Measurements from ENCODE around the gene FBXL19. TPM values are rescaled to one million over a fixed set of nuclear protein-coding genes. Genes with fewer than 3 reads are reported as not detected.

The FBXL19 gene
- total RNA-seq, 1 donor from 2014 or later, result 24.3 TPM

GRCh38 chr16:30982548-30983288 is 59.3 kb downstream of the FBXL19 start:
- H3K27me3 Mint-ChIP-seq (ENCODE audit: unreplicated experiment), result no peaks in the 10 kb centered on the region
- TF ChIP-seq CTCF (IDR thresholded peaks at IDR 0.05), result no peak
- peaks cover 18% of the 10 kb centered on the region for H3K36me3 Mint-ChIP-seq (ENCODE audit: unreplicated experiment)
- no peak overlapping the region for H3K4me3 Mint-ChIP-seq (ENCODE audit: unreplicated experiment)
- DNase-seq (ENCODE audit: extremely low spot score, unreplicated experiment), result no peak
- peak overlapping the region; percentile 27 for H3K27ac Mint-ChIP-seq (ENCODE audit: unreplicated experiment)
- no peaks in the 10 kb centered on the region for H3K9me3 Mint-ChIP-seq (ENCODE audit: unreplicated experiment)
- H3K4me1 Mint-ChIP-seq (ENCODE audit: unreplicated experiment), result peaks cover 13% of the 10 kb centered on the region

GRCh38 chr16:30983289-30983889 is 60.0 kb downstream of the FBXL19 start:
- Mint-ChIP-seq H3K4me3 (ENCODE audit: unreplicated experiment) (no peak overlapping the region), H3K36me3 (ENCODE audit: unreplicated experiment) (peaks cover 18% of the 10 kb centered on the region), H3K27ac (ENCODE audit: unreplicated experiment) (no peak overlapping the region), H3K27me3 (ENCODE audit: unreplicated experiment) (no peaks in the 10 kb centered on the region), H3K9me3 (ENCODE audit: unreplicated experiment) (no peaks in the 10 kb centered on the region), H3K4me1 (ENCODE audit: unreplicated experiment) (peaks cover 13% of the 10 kb centered on the region)
- DNase-seq (ENCODE audit: extremely low spot score, unreplicated experiment), result no peak
- no peak for TF ChIP-seq CTCF (IDR thresholded peaks at IDR 0.05)

- H3K4me3 Mint-ChIP-seq (ENCODE audit: unreplicated experiment), result no peak overlapping the region
- H3K4me1 Mint-ChIP-seq (ENCODE audit: unreplicated experiment), result peaks cover 13% of the 10 kb centered on the region
- H3K27me3 Mint-ChIP-seq (ENCODE audit: unreplicated experiment), result no peaks in the 10 kb centered on the region
- TF ChIP-seq CTCF (IDR thresholded peaks at IDR 0.05), result no peak
- peaks cover 12% of the 10 kb centered on the region for H3K36me3 Mint-ChIP-seq (ENCODE audit: unreplicated experiment)
- H3K27ac Mint-ChIP-seq (ENCODE audit: unreplicated experiment), result no peak overlapping the region
- no peak for DNase-seq (ENCODE audit: extremely low spot score, unreplicated experiment)
- no peaks in the 10 kb centered on the region for H3K9me3 Mint-ChIP-seq (ENCODE audit: unreplicated experiment)
Observed at GRCh38 chr16:30983898-30984610, 60.7 kb downstream of the FBXL19 start.

- Mint-ChIP-seq H3K4me3 (ENCODE audit: unreplicated experiment) (peak within 1 kb of the TSS; percentile 63), H3K4me1 (ENCODE audit: unreplicated experiment) (peaks cover 13% of the 10 kb centered on the region), H3K9me3 (ENCODE audit: unreplicated experiment) (no peaks in the 10 kb centered on the region), H3K36me3 (ENCODE audit: unreplicated experiment) (peaks cover 12% of the 10 kb centered on the region), H3K27ac (ENCODE audit: unreplicated experiment) (peak within 1 kb of the TSS; percentile 50), H3K27me3 (ENCODE audit: unreplicated experiment) (no peaks in the 10 kb centered on the region)
- peak; percentile 97 for DNase-seq (ENCODE audit: extremely low spot score, unreplicated experiment)
- TF ChIP-seq CTCF (IDR thresholded peaks at IDR 0.05), result peak; percentile 96
Observed at GRCh38 chr16:30984669-30985400, 61.5 kb downstream of the FBXL19 start, which contains the start of gene HSD3B7. TSS of gene HSD3B7 (plus strand) at chr16:30985207. CDS start at chr16:30985659, 452 bp downstream.

All from osteocyte (in vitro differentiated cells).